Endometrial microvascular endothelial cells (primary cell): ENCODE measurements around the gene ITGBL1. TPM values are rescaled to one million over a fixed set of nuclear protein-coding genes. Genes with fewer than 3 reads are reported as not detected.

Experiments
- in situ Hi-C: cut with HindIII; loops from 2 replicates; pipeline ENCODE4 v1.10.0; 2017; ENCODE audit warnings: low sequenced_read_pairs, low pct_unique_long_range_greater_than_20kb; ENCODE audit errors: inconsistent ontology term
- total RNA-seq: library from RNA; depleted of rRNA; stranded (reverse); fragments of >200 nt; gene quantifications from one replicate; pipeline ENCODE4 v1.2.3, GENCODE V29; 2015; ENCODE audit errors: inconsistent ontology term

ITGBL1 gene
- total RNA-seq, 1 donor from 2014 or later: 11.1 TPM

DNA sequence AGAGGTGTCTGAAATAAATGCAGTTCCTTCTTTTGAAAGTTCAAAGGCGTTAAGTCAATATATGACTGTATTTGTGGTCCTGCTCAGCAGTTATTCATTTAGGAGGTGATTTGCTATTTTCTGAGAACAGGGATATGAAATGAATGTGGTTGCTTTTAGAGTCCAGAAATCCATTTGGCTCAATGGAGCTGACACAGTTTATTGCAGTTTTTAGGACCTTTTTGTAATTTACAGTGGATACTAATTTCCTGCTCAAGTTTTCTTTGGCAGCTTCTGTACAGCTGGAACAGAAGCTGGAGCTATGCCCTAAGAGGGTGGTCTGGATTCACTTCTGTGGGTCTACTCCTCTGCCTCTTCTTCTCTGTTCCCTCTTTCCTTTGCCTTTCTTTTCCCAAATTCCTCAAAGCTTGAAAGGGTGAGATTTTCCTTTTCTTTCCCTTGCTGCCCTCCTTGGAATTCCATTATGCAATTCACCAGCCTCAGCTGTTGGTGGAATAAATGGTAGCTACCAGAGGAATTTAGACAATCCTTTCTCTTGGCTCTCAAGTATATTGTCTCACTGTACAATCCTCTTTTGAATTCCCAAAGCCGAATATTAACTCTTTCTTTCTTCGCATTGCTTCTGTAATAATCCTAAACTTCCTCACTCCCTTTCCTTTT is 39.9 kb downstream of the ITGBL1 start:
- in situ Hi-C loops: no loop called here

GRCh38 chr13:101493541-101493940 is 41.1 kb downstream of the ITGBL1 start:
- in situ Hi-C loops: no loop called here

DNA sequence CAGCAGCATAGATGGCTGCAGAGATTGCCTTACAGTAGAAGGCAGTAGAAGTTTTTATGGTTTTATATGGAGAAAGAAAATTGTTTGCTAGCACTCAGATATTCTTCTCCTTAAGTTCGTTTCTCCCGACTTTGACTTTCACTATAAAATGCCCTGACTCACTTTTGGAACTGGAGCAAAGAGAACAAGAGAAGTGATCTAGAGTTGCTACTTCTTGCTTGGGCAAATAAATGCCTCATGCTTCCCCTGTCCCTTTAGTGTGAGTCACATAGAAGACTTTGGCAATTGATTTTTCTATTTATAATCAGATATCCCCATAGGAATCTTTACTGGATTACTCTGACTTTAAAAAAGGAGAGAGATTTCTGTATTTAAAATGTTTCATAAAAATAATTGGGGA is 46.9 kb downstream of the ITGBL1 start:
- in situ Hi-C loops: no loop called here

- in situ Hi-C loops: no loop called here
Observed at GRCh38 chr13:101502618-101503017, 50.1 kb downstream of the ITGBL1 start.

DNA sequence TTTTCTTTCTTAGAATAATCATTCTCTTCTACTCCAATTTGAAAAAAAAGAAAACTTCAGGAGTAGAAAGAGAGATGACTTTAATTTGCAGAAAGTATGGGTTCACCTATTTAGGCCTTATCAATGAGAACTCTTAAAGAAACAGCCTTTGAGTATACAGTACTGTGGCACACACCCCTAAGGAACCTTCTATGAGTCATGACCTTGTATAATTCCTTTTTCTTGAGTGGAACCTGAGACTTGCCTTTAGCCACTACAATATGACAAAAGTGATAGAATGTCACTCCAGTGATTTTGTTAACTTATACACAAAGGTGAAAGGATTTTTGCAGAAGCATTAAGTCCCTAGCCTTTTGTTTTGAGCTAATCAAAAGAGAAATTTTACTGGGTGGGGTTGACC is 58.7 kb downstream of the ITGBL1 start:
- in situ Hi-C loops: no loop called here

- in situ Hi-C loops: no loop called here
Observed at GRCh38 chr13:101511766-101512165, 59.3 kb downstream of the ITGBL1 start.

DNA sequence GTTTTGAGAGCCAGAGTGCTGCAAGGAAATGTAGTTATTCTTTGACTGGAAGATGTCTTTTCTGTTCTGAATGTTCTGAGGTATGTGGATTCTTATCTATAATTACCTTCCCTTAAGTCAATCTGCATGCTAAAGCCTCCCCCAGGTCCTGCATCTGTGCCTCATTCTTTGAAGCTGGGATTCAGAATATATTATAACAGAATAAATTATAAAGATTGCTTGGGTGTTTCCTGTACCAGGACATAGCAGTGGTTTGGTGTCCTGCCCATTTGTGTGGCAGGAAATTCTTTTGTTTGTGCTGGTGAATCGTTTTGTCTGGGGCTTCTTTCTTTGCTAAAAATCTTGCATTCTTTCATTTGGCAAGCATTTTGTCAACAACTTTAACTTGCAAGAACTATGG is 60.2 kb downstream of the ITGBL1 start:
- in situ Hi-C loops: no loop called here

GRCh38 chr13:101514100-101514499 is 61.6 kb downstream of the ITGBL1 start:
- in situ Hi-C loops: no loop called here

DNA sequence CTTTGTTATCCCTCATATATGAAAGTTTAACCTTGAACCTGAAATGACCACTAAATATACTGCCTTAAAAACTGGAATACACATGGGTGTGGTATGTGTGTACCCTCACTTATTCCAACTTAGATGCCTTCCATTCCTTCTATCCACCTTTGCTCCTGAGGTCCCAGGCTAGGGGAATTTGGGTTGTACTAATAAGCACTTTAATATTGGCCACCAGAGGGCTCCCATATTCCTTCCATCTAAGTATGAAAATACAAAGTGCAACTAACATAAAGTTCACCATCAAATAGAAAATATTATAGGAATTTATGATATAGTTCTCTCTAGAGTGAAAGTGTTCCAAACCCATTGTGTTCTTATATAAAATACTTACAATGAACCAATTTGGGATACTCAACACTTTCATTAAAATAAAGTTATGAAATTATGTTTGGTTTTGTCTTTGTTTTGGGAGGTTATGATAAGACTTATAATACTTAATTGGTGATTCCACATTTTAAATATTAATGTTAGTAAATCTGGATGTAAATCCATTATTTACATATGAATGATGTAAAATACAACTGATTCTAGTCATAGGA is 62.3 kb downstream of the ITGBL1 start:
- in situ Hi-C loops: no loop called here

DNA sequence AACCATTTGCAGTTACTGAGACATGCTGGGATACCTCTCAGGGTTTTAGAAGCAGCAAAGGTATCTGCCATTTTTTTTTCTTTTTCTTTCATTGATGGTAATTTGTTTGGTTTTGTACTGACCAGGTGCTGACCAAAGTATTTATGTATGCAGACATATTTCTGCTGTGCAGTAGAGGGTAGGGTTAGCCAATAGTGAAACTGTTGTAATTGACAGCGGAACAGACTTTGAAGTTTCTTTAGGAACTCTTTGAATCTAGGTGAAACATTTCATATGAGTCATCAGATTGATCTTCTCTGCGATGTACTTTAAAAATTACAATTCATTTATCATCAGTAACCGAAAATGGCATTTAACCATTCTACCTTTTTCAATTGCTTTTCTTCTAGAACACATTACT is 63.0 kb downstream of the ITGBL1 start:
- in situ Hi-C loops: no loop called here

GRCh38 chr13:101516262-101516661 is 63.8 kb downstream of the ITGBL1 start:
- in situ Hi-C loops: no loop called here

DNA sequence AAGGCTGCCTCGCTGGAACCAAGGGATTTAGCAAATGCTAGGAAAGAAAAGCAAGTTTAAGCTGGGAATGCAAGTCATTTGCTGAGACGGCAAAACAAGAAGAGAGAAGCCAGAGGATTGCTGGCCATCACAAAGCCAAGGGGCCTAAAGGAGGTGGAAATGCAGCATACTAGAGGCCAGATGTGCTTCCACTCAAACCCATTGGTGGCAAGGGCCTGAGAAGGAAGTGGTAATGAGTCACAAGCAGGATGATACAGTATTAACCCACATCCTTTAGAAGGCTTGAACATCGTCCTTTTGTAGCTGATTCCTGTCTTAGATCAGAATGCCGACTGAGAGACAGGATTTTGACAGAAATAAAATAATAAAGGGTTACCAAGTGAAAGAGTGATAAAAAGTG is 68.2 kb downstream of the ITGBL1 start:
- in situ Hi-C loops: no loop called here

DNA sequence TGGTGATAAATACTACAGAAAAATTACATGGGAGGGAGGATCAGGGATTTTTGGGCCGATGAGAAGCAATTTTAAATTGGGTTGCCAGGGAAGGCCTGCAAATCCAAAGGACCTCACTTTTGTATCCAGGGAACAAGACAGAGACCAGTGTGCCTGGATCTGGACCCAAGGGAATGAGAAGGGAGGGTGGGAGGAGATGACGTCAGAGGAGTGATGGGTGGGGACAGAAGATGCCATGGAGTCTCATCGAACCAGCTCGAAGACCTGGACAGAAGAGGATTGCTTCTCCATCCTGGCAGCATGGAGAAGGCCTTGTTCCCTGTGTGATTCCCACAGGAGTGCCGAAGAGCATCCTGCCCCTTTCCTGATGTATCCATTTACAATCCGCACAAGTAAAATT is 68.9 kb downstream of the ITGBL1 start:
- in situ Hi-C loops: no loop called here

DNA sequence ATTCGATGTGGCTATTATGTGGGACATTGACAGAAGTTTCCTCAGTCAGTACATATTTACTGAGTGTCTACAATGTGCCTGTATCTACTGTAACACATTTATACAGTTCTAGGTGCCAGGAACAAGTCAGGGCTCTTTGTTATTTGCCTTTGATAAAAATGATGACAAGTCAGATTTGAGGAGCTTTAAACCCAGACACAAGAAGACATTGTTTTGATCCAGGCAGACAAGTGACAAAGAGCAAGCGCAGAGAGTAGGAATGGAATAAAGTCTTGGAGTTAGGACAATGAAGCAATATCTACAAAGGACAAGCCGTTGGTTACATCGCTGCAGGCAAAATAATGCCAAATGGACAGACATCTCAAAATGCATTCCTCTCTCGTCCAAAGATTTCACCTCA is 70.1 kb downstream of the ITGBL1 start:
- in situ Hi-C loops: no loop called here

DNA sequence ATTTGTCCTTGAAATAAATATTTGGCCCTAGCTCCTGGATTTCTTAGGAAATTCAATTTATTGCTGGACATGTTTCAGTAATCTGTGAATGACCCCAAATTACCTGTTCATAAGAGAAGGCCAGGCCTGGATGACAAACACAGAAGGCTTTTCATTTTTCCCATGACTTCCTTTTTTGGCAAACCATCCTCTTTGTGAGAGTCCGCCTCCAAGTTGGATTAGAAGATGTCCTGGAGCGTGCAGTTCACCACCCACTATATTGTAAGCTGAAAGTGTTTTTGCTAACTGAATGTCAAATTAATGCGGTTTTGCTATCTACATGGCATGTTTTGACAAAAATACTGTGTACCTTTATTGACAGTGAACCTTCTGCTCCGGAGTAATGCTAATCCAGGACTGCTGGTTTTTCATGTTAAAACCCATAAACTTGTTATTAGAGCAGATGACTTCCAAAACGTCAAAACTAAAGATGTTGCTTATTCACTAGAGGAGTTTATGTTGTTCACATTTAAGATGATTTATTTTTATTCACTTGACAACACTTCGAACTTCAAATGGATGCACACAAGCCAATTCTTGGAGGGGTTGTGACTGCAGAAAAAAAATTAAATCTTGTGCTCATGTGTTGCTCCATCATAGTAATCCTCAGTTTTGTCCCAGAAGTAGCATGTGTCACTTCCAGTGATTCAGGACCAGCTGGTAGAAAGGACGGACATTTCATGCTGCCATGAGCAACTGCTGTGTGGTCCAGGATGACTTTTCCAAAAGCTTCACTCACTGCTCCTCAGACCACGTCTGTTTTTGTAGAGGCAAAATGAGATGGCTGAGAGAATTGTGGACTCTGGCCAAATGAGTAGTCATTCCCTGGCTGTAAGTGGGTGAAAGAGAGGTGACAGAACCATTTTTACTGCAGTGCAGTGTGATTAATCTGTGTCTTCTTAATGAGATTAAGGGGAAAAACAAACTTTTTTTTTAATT is 71.0 kb downstream of the ITGBL1 start:
- in situ Hi-C loops: no loop called here

- in situ Hi-C loops: no loop called here
Observed at GRCh38 chr13:101527130-101527529, 74.7 kb downstream of the ITGBL1 start.

- in situ Hi-C loops: no loop called here
Observed at GRCh38 chr13:101529422-101529821, 76.9 kb downstream of the ITGBL1 start.

- in situ Hi-C loops: no loop called here
Observed at GRCh38 chr13:101530293-101530692, 77.8 kb downstream of the ITGBL1 start.

DNA sequence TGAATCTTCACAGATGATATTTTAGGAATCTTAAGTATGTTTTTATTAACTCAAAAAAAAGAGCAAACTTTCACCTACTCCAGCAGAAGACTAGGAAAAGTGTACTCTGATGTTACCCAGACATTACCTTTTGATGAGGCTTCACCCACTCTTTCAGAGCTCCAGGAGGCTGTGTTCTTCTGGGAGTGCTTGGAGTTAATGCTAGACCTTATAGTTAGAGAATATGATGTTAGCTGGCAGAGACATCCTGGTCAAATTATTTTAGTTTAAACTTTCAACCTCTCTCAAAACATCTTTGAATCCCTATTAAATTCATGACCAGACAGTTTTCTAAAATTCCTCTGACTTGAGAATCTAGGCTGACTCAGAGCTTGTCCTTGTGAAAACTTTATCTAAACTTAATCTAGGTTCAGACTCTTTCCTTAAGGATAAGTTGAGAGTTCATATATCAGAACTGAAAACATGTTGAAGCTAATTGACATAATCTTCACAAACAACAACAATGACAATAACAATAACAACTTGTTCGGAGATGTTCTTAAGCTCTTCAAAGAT is 82.8 kb downstream of the ITGBL1 start:
- in situ Hi-C loops: no loop called here

DNA sequence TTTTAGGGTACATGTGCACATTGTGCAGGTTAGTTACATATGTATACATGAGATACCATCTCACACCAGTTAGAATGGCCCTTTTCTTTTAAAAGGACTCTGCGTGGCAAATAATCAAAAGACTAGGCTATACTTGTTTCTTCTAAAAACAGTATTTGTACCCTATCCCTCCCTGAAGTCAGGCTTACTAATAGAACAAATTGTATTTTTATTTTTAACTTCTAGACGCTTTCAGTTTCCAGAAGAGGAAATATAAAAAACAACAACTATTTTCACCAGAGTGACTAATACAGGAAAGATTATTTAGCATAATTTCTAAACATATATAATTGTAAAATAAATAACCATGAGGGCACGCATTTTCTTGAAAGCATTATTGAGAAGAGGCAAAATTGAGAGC is 83.6 kb downstream of the ITGBL1 start:
- in situ Hi-C loops: no loop called here
